Measurements from ENCODE around the gene UNCX.
"Not testable (repeated sequence)": the region's sequence is repeated elsewhere in the genome, so short reads cannot be mapped to it uniquely, and the experiment has no call there.

The UNCX gene

GRCh38 chr7:1278543-1278942 is 45.9 kb downstream of the UNCX start:
- DNase-seq (ENCODE audit: low read depth in 2 of 2): no peak

- DNase-seq (ENCODE audit: low read depth in 2 of 2): no peak
Observed at GRCh38 chr7:1279041-1279440, 46.4 kb downstream of the UNCX start.

GRCh38 chr7:1279895-1280294 is 47.2 kb downstream of the UNCX start:
- DNase-seq (ENCODE audit: low read depth in 2 of 2): not testable (repeated sequence)

- no peak for DNase-seq (ENCODE audit: low read depth in 2 of 2)
Observed at GRCh38 chr7:1281068-1281467, 48.4 kb downstream of the UNCX start.

GRCh38 chr7:1282679-1283078 is 50.0 kb downstream of the UNCX start:
- DNase-seq (ENCODE audit: low read depth in 2 of 2): no peak

- DNase-seq (ENCODE audit: low read depth in 2 of 2): no peak
Observed at GRCh38 chr7:1283337-1283736, 50.7 kb downstream of the UNCX start.

GRCh38 chr7:1283941-1284742 is 51.5 kb downstream of the UNCX start:
- DNase-seq (ENCODE audit: low read depth in 2 of 2): no peak

GRCh38 chr7:1284743-1285458 is 52.2 kb downstream of the UNCX start:
- no peak for DNase-seq (ENCODE audit: low read depth in 2 of 2)

- DNase-seq (ENCODE audit: low read depth in 2 of 2): no peak
Observed at GRCh38 chr7:1285556-1286301, 53.1 kb downstream of the UNCX start.
